NCI-H146 (cell line): ENCODE results near the gene CNTFR.
"Not testable (repeated sequence)": the region's sequence is repeated elsewhere in the genome, so short reads cannot be mapped to it uniquely, and the experiment has no call there.

Experiments
- DNase-seq: peaks from one replicate; lab custom pipeline; 2025; lab: John Stamatoyannopoulos, UW

Gene CNTFR

DNA sequence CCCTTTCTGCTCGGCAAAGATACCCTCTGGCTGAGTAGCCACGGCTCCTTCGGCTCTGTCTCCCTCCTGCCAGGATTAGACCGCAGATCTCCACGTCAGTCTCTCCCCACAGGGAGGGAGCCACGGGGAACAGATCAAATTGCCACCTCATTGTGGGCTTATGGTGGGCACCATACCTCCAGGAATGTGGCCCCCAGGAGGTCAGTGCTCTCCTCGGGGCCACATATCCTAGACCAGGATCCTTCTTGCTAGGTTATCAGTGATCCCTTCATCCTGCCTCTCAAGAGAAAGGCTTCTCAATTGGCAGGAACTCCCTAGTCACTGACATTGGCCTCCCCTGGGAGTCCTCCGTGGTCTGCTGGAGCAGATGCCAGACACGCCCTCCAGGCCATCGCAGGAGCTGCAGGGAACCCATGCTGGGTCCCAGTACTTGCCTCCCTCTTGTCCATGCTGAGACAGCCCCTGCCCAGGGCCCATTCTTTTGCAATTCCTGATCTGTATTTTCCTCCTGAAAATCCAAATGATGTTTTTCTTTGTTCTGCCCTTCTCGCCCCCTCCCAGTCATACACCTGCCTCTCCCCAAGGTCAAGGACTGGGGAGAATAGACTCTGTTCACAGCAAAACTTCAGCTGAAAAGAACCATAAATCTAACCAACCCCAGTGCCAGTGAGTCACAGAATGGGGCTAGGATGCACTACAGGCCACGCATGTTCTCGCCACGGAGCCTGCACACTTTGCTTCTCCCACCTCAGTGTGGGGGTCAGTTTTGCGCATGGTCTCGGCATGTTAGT, 35.1 kb downstream of the CNTFR start:
- DNase-seq: peak; percentile 51

DNA sequence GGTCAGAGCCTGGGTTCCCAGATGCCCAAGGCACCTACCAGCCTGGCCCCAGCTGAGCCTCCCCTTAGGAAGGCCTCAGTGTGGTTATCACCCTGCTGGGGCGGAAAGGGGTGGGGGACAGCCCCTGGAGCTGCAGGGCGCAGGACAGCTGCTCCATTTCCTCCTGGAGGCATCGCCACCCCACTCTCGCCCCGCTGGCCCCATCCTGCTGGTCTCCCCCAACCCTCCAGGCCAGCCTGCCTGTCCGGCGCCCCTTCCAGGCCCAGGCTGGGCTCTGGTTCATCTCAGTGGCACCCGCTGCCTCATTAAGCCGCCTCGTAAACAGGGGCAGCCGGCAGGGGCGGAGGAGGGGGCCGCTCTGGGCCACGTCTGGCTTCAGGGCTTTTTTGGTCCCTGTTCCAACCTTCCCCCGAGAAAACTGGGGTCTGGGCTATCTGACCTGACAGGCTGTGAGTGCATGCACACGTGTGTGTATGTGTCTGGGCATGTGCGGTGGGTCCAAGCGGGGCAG, 36.0 kb downstream of the CNTFR start:
- DNase-seq: no peak

DNA sequence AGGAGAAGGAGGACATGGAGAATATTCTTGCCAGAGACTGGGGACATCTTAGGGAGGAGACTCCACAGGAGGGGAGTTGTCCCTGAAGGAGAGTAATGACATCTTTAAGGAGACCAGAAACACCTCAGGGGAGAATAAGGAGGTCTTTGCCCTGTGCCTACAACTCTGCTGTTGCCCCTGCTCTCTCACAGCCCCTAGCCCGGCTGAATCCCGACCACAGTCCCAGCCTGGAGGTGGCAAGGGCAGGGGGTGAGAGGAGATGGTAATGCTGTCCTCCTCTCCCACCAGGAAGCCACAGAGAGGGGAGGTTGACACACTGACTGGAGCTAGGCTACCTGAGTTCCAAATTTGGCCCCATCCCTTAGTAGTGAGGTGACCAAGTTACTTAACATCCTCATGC, 36.5 kb downstream of the CNTFR start:
- DNase-seq: no peak

DNA sequence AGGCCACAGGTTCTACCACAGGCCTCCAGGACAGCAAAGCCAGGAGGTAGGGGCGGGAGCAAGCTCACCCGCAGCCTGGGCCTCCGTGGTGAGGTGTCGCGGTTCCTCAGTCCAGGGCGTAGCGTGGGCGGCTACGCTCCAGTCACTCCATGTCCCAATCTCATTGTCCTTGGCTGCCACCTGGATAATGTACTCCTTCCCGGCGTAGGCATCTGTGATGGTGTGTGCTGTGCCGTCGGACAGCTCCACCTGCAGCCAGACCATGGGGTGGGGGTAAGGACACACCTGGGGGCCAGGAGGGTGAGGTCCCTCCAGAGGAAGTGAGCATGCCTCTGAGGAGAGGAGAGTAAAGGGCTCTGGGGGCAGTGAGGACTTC, 36.9 kb downstream of the CNTFR start:
- no peak for DNase-seq

DNA sequence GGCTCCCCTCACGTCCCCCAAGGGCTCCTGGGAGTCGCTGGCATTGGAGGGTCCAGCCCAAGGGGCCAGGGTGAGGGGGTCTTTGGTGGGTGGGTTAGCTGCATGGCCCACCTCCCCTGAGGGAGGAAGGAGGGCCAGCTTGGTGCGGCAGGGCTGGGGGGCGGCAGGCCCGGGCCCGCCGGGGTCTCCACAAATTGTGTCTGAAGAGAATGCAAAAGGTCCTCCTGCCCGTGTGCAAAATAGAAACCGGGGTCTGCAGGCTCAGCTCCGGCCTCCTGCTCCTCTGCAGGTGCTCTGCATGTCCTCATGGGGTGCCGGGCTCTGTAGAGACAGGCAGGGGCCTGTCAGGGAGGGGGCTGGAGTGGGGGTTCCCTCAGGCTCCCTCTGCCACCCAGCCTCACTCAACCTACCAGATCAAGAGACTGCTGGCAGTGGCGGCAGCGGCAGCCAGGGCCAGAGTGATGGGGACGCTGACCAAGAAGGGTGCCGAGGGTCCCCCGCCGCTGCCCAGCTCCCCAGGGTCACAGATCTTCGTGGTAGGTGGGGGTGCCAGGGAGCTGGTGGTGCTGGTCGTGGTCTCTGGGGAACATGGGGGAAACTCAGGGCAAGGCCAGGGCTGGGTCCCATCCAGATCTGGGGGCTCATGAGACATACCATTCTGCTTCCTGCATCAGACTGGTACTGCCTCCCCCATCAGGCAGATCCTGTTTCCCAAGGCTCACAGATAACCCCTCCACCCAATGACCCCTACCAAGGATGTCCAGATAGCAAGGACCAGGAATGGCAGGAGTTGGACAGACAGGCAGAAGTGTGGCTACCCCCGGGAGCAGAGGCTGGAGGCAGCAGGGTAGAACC, 37.5 kb downstream of the CNTFR start:
- DNase-seq: no peak

DNA sequence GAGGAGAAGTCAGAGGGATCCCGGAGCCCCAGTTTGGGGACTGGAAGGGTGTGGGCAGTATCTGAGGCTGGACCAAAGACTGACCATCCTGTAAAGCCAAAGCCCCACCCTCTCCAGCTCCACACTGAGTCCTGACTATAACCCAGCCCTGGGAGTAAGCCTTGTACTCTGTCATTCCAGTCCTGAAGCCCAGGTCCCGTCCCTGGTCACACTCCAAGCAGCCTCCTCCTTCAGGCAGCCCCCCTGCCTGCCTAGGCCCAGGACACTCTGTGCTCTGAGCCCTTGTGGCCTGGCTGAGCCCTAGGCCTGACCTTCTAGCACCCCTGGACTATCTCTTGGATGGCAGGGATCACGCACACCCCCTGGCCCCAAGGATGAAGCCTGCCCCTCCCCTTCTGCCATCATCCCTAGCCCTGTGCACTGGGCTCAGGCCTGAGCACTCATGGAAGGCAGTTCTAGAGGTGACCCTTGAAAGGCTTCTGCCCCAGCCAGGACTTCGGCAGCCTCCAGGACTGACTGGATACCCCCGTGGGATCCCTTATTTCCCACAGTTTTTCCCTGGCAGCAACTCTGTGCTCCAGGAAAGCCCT, 38.7 kb downstream of the CNTFR start:
- no peak for DNase-seq

DNA sequence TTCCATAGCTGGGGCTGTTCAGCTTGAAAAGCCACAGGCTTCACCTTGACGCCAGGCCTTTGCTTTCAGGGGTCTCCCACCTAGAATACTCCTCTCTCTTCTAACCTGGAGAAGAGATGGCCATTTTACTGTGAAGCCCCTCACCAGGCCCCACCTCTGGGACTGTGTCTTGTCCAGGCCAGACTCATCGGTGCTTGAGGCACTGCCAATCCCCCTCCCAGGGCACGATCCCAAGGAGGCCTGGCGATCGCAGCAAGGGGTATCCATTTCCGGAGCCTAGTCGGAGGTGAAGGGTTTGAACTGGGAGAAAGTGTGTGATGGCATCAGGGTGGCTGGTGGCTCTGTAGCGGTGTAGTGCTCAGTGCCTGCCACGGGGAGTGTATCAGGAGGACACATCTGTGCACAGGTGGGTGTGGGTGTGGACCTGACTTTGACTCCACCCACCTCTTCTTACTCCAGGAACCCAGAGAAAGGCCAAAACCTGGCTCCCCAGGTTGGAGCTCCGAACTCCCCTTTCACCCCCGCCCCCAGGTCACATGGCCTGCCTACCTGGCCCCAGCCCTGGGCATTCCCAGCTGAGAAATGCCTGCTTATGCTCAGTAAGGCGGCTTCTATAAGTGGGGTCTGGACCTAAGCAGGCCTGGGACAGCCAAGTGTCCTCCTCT, 39.4 kb downstream of the CNTFR start:
- no peak for DNase-seq

DNA sequence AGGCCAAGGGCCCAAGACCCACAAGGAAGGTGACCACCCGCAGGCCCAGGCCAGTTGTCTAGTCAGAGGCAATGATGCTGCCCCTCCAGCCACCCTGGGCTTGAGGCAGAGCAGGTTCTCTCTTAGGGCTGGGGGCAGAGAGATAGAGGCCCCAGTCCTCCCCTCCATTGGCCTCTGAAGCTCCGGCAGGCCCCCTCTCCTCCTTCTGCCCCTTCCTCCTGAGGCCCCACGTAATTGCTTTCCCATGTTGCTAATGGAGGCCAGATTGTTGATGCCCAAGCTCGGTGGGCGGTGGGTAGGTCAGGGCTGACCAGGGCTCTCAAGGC, 40.2 kb downstream of the CNTFR start:
- DNase-seq: no peak

DNA sequence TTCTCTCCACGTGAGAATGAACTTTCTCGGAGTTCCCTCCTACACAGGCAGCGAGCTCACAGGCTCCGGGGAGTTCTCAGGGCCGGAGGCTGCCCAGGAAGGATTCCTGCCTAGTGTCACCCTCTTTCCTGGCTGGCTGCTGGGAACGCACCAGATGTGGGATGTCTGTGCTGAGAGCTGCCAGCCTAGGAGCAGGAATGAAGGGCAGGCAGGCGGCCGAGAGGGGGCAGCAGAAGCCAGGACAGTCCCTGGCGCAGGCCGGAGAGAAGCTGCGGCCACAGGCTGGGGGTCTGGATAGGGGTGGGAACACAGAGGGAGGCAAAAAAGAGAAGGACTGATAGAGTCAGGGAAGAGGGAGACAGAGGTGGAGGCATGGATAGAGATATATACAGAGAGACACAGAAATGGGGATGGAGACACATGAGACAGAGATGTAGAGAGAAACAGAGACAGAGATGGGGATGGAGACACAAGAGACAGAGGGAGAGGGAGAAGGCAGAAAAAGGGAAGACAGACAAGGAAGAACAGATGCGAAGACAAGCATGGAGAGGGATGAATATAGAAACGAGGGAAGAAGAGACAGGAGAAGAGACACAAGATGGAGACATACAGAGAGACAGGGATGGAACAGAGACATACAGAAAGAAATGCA, 41.4 kb downstream of the CNTFR start:
- peak; percentile 64 for DNase-seq

DNA sequence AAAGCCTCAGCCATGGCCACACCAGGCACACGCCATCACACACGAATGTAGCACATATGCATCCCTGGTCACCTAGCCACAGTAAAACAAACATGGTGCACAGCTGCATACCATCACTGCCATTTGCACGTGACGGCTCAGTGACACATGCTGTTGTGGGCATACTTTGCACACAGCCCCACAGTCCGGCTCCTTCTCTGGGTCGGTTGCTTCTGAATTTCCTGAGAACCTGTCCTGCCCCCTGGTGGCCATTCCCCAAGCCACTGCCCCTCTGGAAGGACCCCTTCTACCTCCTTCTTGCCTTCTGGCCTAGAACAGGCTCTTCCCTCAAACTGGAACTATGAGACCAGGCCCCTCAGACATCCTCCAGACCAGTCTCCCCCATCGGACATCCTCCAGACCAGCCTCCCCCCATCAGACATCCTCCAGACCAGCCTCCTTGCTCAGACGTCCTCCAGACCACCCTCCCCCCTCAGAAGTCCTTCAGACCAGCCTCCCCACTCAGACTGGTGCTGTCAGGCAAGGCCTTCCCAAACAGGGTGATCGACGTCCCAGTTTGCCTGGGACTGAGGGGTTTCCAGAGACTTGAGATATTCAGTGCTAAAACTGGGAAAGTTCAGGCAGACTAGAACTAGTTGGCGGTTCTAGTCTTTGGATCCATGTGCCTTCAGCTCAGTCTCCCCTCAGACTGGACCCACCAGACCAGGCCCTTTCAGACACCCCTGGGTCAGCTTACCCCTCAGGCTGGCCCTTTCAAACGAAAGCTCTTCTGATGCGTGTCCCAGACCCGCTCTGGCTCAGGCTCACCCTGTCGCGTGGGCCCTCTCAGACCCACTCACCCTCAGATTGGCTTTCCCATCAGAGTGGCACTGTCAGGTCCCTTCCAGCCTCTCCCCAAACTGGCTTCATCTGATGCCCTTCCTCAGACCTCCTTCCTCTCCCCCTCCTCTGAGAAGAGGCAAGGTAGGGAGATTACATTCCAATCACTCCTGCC, 42.4 kb downstream of the CNTFR start:
- peak; percentile 71 for DNase-seq

DNA sequence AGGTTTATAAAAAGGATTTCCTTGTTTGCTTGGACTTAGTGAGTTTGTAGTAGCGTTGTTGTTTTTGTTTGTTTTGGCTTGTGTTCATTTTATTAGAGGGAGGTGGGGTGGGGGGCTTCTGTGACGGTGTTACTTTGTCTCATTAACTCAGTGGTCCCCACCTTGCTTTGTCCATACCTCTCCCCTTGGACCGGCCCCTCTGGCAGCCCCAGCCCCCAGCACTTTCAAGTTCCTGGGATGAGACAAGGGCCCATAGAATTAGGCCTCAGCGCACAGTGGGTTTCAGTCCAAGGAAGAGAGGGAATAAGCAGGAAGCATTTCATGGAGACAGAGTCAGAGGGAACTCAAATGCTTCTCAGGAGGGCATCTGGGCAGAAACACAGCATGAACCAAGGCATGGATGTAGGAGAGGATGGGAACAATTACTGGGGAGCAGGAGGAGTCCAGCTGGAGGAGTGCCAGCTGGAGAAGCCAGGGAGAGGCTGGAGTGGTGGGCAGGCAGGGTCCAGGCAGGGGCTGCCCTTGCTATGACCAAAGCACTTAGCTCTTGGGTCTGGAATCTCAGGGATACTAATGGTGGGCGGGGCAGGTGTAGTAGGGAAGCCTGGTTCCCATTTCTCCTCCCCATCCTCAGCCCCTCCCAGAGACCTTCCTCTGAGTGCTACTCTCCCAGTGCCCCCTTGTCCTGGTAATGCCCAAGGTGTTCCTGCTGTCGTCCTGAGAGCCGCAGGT, 43.3 kb downstream of the CNTFR start:
- DNase-seq: no peak

DNA sequence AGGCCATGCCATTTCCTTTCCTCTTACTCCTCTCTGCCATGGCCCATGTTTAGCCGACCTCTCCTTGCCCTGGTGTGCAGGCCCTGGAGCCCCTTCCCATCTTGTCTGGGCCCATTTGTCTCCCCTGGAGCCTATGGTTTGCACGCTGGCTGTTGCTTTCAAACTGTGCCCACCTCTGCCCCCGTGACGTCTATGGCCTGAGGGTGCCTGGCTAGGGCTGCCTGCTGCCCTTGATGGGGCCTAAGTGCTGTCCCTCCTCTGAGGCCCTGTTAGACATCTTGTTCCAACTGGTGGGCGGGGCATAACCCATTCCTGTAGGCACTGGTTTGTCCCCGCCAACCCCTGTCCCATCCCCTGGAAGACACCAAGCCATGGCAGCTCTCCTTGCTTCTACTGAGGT, 44.0 kb downstream of the CNTFR start:
- no peak for DNase-seq

DNA sequence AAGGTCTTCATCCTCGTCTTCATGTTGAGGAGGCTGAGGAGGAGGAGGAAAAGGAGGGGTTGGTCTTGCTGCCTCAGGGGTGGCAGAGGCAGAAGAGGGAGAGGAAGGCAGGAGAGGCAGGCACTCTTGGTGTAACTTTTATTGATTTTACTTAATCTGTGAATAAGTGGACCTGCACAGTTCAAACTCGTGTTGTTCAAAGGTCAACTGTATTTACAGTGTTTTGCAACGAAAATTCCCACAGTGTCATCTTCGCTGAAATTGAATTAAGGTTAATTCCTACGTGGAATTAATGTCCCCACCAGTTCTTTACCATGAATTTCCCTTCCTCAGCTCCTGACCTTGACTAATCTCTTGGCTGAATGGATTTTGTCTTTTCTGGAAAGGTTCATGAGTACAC, 45.5 kb downstream of the CNTFR start:
- DNase-seq: no peak

DNA sequence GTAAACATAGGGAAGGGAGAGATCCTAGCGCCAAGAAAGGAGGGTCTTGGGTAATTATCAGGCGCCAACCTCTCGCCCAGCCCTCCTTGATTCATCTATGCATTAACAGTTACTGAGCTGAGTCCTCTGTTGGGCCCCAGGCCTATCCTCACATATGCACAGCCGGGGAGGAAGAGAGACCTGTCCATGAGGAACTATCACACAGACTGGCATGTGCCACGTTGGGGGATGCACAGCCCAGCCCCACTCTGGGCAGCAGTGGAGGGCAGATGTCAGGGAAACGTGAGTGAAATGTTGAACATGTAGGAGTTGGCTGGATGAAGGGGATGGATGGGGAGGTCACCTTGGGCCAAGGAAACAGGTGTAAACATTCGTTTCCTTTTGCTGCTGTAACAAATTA, 48.0 kb downstream of the CNTFR start:
- DNase-seq: no peak

DNA sequence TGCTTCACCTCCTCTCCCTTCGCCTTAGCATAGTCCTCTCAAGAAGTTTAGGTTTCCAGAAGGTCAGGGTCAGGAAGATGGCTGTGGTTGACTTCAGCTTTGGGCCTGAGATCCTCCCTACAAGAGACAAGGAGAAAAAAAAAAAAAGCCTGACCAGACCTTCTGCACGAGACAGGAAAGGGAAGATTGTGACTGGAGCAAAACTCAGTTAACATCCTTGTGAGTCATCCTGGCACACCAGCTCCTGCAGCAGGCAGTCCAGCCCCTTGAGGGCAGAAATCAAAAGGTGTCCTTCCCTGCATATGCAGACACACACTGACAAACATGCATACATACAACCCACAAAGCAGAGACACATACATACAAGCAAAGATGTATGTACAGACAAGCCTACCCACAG, 48.7 kb downstream of the CNTFR start:
- no peak for DNase-seq

DNA sequence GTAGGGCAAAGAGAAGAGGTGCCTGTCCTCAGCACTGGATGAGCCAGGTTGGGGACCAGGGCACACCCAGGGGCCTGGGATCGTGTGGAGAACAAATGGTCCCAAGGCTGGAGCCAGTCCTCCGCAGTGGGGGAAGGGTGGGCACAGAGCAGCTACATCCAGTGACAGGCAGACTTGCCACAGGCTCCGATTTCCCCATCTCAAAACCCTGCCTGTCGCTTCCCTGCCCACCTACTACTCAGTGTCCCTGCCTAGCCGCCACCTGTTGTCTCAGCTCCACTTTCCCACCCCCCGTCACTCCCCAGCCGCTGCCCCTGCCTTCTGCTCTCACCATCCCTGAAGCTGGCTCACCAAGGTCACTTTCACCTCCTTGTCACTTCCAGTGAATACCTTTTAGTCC, 52.8 kb downstream of the CNTFR start:
- DNase-seq: no peak

DNA sequence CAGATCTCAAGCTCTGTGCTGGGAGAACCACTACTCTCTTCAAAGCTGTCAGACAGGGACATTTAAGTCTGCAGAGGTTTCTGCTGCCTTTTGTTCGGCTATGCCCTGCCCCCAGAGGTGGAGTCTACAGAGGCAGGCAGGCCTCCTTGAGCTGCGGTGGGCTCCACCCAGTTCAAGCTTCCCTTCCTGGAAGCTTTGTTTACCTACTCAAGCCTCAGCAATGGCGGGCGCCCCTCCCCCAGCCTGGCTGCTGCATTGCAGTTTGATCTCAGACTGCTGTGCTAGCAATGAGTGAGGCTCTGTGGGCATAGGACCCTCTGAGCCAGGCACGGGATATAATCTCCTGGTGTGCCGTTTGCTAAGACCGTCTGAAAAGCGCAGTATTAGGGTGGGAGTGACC, 57.5 kb downstream of the CNTFR start:
- not testable (repeated sequence) for DNase-seq

DNA sequence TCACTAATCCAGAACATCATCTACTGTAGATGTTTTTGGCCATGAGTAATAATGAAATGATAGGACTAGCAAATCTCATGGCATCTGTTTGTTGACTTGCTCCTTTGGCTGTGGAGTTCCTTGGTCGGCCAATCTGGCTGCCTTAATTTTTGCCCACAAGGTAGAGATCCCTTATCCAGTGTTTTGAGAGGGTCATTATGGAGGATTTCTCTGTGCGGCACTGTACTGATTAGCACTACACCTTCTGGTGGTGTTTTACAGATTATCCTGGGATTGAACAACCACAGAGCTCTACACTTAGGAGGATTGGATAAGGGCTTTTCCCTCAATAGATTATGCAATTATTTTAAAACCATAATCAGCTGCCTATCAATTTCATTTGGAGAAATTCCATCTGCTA, 63.5 kb downstream of the CNTFR start:
- no peak for DNase-seq

DNA sequence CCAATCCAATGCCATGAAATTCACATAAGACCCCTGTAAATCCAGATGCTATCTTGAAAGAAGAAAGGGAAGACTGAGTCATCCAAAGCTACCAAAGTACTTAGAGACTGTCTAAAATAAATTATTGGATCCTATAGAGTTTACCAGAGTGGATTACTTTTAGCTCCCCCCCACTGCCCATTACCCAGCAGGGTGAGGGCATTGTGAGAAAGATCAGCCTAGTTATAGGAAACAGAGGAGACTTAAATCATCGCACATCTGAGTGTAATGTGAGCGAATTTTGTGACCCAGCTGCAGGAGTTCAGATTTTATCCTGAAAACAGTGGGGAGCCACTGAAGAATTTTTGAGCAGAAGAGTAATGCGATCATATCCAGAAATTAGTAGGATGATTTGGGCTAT, 65.2 kb downstream of the CNTFR start:
- DNase-seq: no peak
